Measurements from ENCODE around the gene TTL. TPM values are rescaled to one million over a fixed set of nuclear protein-coding genes. Genes with fewer than 3 reads are reported as not detected.

Gene TTL
- total and polyA plus RNA-seq, 2 of the 13 experiments (the other 11 are each of a cell fraction or from before 2014, with no cell fraction given): 19.0 to 59.8 TPM

DNA sequence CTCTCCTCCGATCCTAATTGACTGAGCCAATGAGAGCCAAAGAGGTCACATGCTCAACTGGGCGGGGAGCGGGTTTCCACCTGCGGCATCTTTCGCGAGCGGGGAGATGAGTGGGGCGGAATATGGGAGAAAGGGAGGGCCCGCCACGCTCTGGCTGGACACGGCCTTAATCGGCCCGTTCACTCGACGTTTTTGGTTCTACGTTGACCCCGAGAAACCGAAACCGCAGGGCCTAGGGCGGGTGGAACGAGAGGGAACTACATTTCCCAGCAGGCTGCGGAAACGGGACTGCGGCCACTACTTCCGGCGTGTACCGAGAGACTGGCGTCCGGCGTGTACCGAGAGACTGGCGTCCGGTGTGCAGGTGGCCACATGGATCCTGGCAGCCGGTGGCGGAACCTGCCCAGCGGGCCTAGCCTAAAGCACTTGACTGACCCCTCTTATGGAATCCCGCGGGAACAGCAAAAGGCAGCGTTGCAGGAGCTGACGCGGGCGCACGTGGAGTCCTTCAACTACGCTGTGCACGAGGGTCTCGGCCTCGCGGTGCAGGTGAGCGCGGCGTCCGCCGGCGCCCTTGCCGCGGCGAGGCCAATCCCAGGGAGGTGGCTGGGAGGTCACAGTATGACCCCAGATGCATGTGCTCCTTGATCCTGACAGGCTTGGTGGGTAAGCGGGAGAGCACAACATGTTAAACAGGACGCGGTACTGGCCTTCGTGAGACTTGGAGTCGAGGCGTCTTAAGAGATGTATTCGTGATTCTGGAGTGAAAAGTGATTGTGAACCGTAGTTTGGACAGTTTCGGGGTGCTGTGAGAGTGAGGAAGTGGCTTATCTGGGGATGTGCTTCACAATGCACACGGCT lies 60.4 kb downstream of the TTL start, which contains the start of gene POLR1B (continued):
- TF ChIP-seq CREB1 (IDR thresholded peaks at IDR 0.05) (no peak; the same call in 1 of the 2 replicates), CREB1 (CRISPR knock-in tag; IDR thresholded peaks at IDR 0.05) (peak; percentile 84), SRSF9 (IDR thresholded peaks at IDR 0.05; ENCODE audit: borderline replicate concordance, insufficient read depth, low read depth, low read length, poor library complexity, severe bottlenecking) (no peak), ZMYM4 (CRISPR knock-in tag; IDR thresholded peaks at IDR 0.05) (peak; percentile 85; the same call in 1 of the 2 replicates), MIER2 (CRISPR knock-in tag; IDR thresholded peaks at IDR 0.05) (no peak; the same call in 1 of the 2 replicates), ZNF567 (CRISPR knock-in tag; IDR thresholded peaks at IDR 0.05; ENCODE audit: borderline replicate concordance) (no peak), SMC3 (IDR thresholded peaks at IDR 0.05; ENCODE audit: low read length) (no peak), RFX5 (IDR thresholded peaks at IDR 0.05; ENCODE audit: low read depth, low read length) (no peak), KDM3A (CRISPR knock-in tag; IDR thresholded peaks at IDR 0.05; ENCODE audit: low read depth) (peak; percentile 25; the same call in 1 of the 2 replicates), ZNF713 (CRISPR knock-in tag; IDR thresholded peaks at IDR 0.05) (0 out of 2 replicates have a peak, but pooled peaks have one; percentile 4), ZNF790 (CRISPR knock-in tag; IDR thresholded peaks at IDR 0.05; ENCODE audit: borderline replicate concordance) (peak; percentile 34; the same call in 1 of the 2 replicates), KMT2B (CRISPR knock-in tag; IDR thresholded peaks at IDR 0.05) (peak; percentile 99), ZBTB10 (CRISPR knock-in tag; IDR thresholded peaks at IDR 0.05; ENCODE audit: borderline replicate concordance) (peak; percentile 81; the same call in 1 of the 2 replicates), ZFP36L2 (CRISPR knock-in tag; IDR thresholded peaks at IDR 0.05) (no peak), ZNF576 (CRISPR knock-in tag; IDR thresholded peaks at IDR 0.05) (peak; percentile 94), RFX3 (CRISPR knock-in tag; IDR thresholded peaks at IDR 0.05) (no peak), MIER3 (CRISPR knock-in tag; IDR thresholded peaks at IDR 0.05; ENCODE audit: borderline replicate concordance) (no peak), PRDM4 (CRISPR knock-in tag; IDR thresholded peaks at IDR 0.05; ENCODE audit: borderline replicate concordance) (0 out of 2 replicates have a peak, but pooled peaks have one; percentile 54)
- TF ChIP-seq, protein P1, sequence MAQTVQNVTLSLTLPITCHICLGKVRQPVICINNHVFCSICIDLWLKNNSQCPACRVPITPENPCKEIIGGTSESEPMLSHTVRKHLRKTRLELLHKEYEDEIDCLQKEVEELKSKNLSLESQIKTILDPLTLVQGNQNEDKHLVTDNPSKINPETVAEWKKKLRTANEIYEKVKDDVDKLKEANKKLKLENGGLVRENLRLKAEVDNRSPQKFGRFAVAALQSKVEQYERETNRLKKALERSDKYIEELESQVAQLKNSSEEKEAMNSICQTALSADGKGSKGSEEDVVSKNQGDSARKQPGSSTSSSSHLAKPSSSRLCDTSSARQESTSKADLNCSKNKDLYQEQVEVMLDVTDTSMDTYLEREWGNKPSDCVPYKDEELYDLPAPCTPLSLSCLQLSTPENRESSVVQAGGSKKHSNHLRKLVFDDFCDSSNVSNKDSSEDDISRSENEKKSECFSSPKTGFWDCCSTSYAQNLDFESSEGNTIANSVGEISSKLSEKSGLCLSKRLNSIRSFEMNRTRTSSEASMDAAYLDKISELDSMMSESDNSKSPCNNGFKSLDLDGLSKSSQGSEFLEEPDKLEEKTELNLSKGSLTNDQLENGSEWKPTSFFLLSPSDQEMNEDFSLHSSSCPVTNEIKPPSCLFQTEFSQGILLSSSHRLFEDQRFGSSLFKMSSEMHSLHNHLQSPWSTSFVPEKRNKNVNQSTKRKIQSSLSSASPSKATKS (CRISPR knock-in tag; IDR thresholded peaks at IDR 0.05): peak; percentile 98
- TF ChIP-seq, protein P2, sequence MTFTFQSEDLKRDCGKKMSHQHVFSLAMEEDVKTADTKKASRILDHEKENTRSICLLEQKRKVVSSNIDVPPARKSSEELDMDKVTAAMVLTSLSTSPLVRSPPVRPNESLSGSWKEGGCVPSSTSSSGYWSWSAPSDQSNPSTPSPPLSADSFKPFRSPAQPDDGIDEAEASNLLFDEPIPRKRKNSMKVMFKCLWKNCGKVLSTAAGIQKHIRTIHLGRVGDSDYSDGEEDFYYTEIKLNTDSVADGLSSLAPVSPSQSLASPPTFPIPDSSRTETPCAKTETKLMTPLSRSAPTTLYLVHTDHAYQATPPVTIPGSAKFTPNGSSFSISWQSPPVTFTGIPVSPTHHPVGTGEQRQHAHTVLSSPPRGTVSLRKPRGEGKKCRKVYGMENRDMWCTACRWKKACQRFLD (CRISPR knock-in tag; IDR thresholded peaks at IDR 0.05; ENCODE audit: borderline replicate concordance): peak; percentile 99
